Epithelial cell of esophagus (primary cell): ENCODE results near the gene SEZ6L.
A peak's percentile ranks its signal among the peaks of the same experiment; 100 is the strongest.

Experiments used
- DNase-seq: peaks from one replicate; pipeline ENCODE4 v3.0.0; 2010; ENCODE audit warnings: low read depth
- H3K4me3 ChIP-seq: 2 replicates; pipeline ENCODE4 v1.5.1; 2011; ENCODE audit warnings: mild to moderate bottlenecking, low read length, control low read depth
- CTCF ChIP-seq: IDR thresholded peaks from 2 replicates; pipeline ENCODE4 v1.5.1; 2011; ENCODE audit warnings: low read depth, mild to moderate bottlenecking, low read length, control low read depth, inconsistent platforms; ENCODE audit not compliant: insufficient read depth; ENCODE audit errors: missing control alignments

Gene SEZ6L

GRCh38 chr22:26235792-26236487 is 66.7 kb downstream of the SEZ6L start:
- no peak for TF ChIP-seq CTCF
- no peak for DNase-seq
- no peak overlapping the region for H3K4me3 ChIP-seq

- DNase-seq: peak; percentile 4
- H3K4me3 ChIP-seq: no peak overlapping the region
- no peak for TF ChIP-seq CTCF
These were observed 67.7 kb downstream of the SEZ6L start for GRCh38 chr22:26236991-26237390.

- TF ChIP-seq CTCF: no peak
- H3K4me3 ChIP-seq: no peak overlapping the region
- DNase-seq: no peak
These were observed 69.3 kb downstream of the SEZ6L start for GRCh38 chr22:26238596-26238995.

GRCh38 chr22:26239581-26239980 is 70.3 kb downstream of the SEZ6L start:
- no peak overlapping the region for H3K4me3 ChIP-seq
- TF ChIP-seq CTCF: no peak
- no peak for DNase-seq

GRCh38 chr22:26241361-26241760 is 72.1 kb downstream of the SEZ6L start:
- no peak for TF ChIP-seq CTCF
- H3K4me3 ChIP-seq: no peak overlapping the region
- DNase-seq: no peak

- no peak for DNase-seq
- no peak overlapping the region for H3K4me3 ChIP-seq
- no peak for TF ChIP-seq CTCF
These were observed 75.7 kb downstream of the SEZ6L start for GRCh38 chr22:26245001-26245400.

GRCh38 chr22:26246552-26246951 is 77.3 kb downstream of the SEZ6L start:
- no peak overlapping the region for H3K4me3 ChIP-seq
- no peak for TF ChIP-seq CTCF
- no peak for DNase-seq
